A549 (cell line): ENCODE measurements around the gene OR5H14.

Experiments
- CBX8 ChIP-seq: fragments of 200-600 bp; sonication (generic); IDR thresholded peaks from 2 replicates; pipeline ENCODE4 v1.6.1; 2016
- EHMT2 ChIP-seq: fragments of 200-600 bp; sonication (generic); IDR thresholded peaks from 2 replicates; pipeline ENCODE4 v1.6.1; 2016; ENCODE audit warnings: antibody characterized with exemption, low read depth, mild to moderate bottlenecking, moderate library complexity
- MAFK ChIP-seq: fragments of 450-650 bp; IDR thresholded peaks from 2 replicates; pipeline ENCODE4 v1.6.1; 2014; ENCODE audit not compliant: partially characterized antibody
- MAZ ChIP-seq: fragments of 150-350 bp; IDR thresholded peaks from 2 replicates; pipeline ENCODE4 v1.6.1; 2014; ENCODE audit warnings: antibody characterized with exemption, low read depth, low read length, borderline replicate concordance
- MYC ChIP-seq: IDR thresholded peaks from 2 replicates; pipeline ENCODE4 v1.6.1; 2012; ENCODE audit warnings: mild to moderate bottlenecking, inconsistent platforms, low read length, improper control_type of control experiment, borderline replicate concordance
- NR3C1 ChIP-seq: fragments of >200 bp; sonication (Bioruptor Twin); formaldehyde crosslinking; IDR thresholded peaks from 3 replicates; pipeline ENCODE4 v1.6.1; 2017
- REST ChIP-seq: fragments of 200-600 bp; sonication (generic); IDR thresholded peaks from 2 replicates; pipeline ENCODE4 v1.6.1; 2016; ENCODE audit warnings: antibody characterized with exemption, mild to moderate bottlenecking, moderate library complexity
- TF ChIP-seq, protein P1 (sequence below): fragments of >200 bp; sonication (Bioruptor Twin); formaldehyde crosslinking; IDR thresholded peaks from 3 replicates; pipeline ENCODE4 v1.5.1; 2016

- TF ChIP-seq MAFK: no peak
- TF ChIP-seq CBX8: no peak
- TF ChIP-seq, protein P1, sequence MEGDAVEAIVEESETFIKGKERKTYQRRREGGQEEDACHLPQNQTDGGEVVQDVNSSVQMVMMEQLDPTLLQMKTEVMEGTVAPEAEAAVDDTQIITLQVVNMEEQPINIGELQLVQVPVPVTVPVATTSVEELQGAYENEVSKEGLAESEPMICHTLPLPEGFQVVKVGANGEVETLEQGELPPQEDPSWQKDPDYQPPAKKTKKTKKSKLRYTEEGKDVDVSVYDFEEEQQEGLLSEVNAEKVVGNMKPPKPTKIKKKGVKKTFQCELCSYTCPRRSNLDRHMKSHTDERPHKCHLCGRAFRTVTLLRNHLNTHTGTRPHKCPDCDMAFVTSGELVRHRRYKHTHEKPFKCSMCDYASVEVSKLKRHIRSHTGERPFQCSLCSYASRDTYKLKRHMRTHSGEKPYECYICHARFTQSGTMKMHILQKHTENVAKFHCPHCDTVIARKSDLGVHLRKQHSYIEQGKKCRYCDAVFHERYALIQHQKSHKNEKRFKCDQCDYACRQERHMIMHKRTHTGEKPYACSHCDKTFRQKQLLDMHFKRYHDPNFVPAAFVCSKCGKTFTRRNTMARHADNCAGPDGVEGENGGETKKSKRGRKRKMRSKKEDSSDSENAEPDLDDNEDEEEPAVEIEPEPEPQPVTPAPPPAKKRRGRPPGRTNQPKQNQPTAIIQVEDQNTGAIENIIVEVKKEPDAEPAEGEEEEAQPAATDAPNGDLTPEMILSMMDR: no peak
- TF ChIP-seq NR3C1: no peak
- TF ChIP-seq MYC: no peak
- TF ChIP-seq EHMT2: no peak
- no peak for TF ChIP-seq REST
- no peak for TF ChIP-seq MAZ
These were observed 19.1 kb downstream of the OR5H14 start, which contains the start of gene OR5H15 for GRCh38 chr3:98166396-98166795.
